Right cardiac atrium (tissue), 5 donors: ENCODE measurements around the gene LDLRAD2. TPM values are rescaled to one million over a fixed set of nuclear protein-coding genes. Genes with fewer than 3 reads are reported as not detected.
"Not testable (repeated sequence)": the region's sequence is repeated elsewhere in the genome, so short reads cannot be mapped to it uniquely, and the experiment has no call there.

Experiments
- ATAC-seq, 2 donors: fragments of 200-7000 bp; cut with Tn5 transposase; one replicate each; pipeline versions ENCODE4 v1.8.0 to v1.9.1; 2020; ENCODE audit warnings: moderate library complexity in 2 of 2, mild to moderate bottlenecking in 1 of 2
- DNase-seq, 3 donors: peaks; one replicate each; pipeline ENCODE4 v3.0.0-alpha.2; 2020
- H3K27ac ChIP-seq: one replicate; pipeline ENCODE4 v1.5.1; 2013; ENCODE audit warnings: mild to moderate bottlenecking, low read length, control low read depth, moderate library complexity
- H3K27me3 ChIP-seq: one replicate; pipeline ENCODE4 v1.6.1; 2013; ENCODE audit not compliant: control insufficient read depth, insufficient read depth
- H3K4me1 ChIP-seq: one replicate; pipeline ENCODE4 v1.6.1; 2013; ENCODE audit warnings: low read length; ENCODE audit not compliant: control insufficient read depth, insufficient read depth
- H3K4me3 ChIP-seq: one replicate; pipeline ENCODE4 v1.5.1; 2013; ENCODE audit warnings: low read length, control low read depth
- H3K9me3 ChIP-seq: one replicate; pipeline ENCODE4 v1.6.1; 2013; ENCODE audit warnings: low read length; ENCODE audit not compliant: control insufficient read depth
- WGBS: extraction: QIAGEN DNeasy Blood & Tissue Kit; methylation state at CpG from one replicate; pipeline ENCODE4 v1.1.7; 2013; 5-methylcytosine and 5-hydroxymethylcytosine counted together
- intact Hi-C, 4 donors: fragments of 100-400 bp; cut with DNase I; formaldehyde crosslinking; loops; one replicate each; pipeline versions ENCODE4 v1.11.0 to v1.14.0; 2022 to 2023
- long read RNA-seq, 4 donors: library from polyadenylated mRNA; unstranded; transcript quantifications; one replicate each; pipeline ENCODE4 v2.0.0, GENCODE V29; 2020 to 2021
- polyA plus RNA-seq: library from polyadenylated mRNA; stranded (reverse); fragments of 200-250 nt; gene quantifications from one replicate; pipeline ENCODE4 v1.2.3, GENCODE V29; 2013
- total RNA-seq, 4 donors: library from RNA; stranded (reverse); fragmentation: NEBNext Ultra II Directional; extraction: Animal tissue kit (Norgen Biotek cat#: 25700); gene quantifications; one replicate each; pipeline ENCODE4 v1.2.1, GENCODE V29; 2021
- donor health status: healthy with polysubstance abuse.
- donor health status: DM: no; HTN: yes; CAD: no.
- donor health status: DM: no; HTN: no; CAD: no.
- donor health status: DM: no; HTN: yes; CAD: no; lungs with severe emphysema.
- donor health status: DM: yes; HTN: yes; CAD: no.

LDLRAD2 gene
- total RNA-seq (under 1 TPM in 2 of 4 donors, not detected in 2; 0.06 to 0.23 TPM), polyA plus RNA-seq (4.7 TPM)
- long read RNA-seq, donor 1, partial matches to known transcripts, result 0 of 2 reads
- long read RNA-seq, donor 1, other reads (novel, unspliced or antisense), result 2 of 2 reads
- long read RNA-seq, donor 2, result 0 reads
- long read RNA-seq, donor 3, partial matches to known transcripts, result 0 of 1 reads
- long read RNA-seq, donor 3, other reads (novel, unspliced or antisense), result 1 of 1 reads
- long read RNA-seq, donor 4, result 0 reads

GRCh38 chr1:21811875-21812305 lies at the start of gene LDLRAD2:
LDLRAD2 (plus strand) TSS chr1:21812265; CDS start chr1:21812452, 187 bp downstream.
- intact Hi-C loops, result loop anchor here in 1 of 4 donors (2.0 kb wide), 1 partner anchor 27 kb away; no protein-coding TSS in a partner anchor
- no peak for DNase-seq

GRCh38 chr1:21763236-21763635 lies 48.8 kb upstream of the LDLRAD2 start:
- WGBS, result 89% methylated on average over 10 of the region's 10 CpGs
- Histone ChIP-seq H3K4me3 (no peak overlapping the region), H3K27ac (peak overlapping the region; percentile 50), H3K9me3 (no peaks in the 10 kb centered on the region), H3K4me1 (peaks cover 6% of the 10 kb centered on the region), H3K27me3 (no peaks in the 10 kb centered on the region)
- DNase-seq (no peak), ATAC-seq (no peak)
- intact Hi-C loops, result no loop called here

More at GRCh38 chr1:21811875-21812305, at the start of gene LDLRAD2:
- no peaks in the 10 kb centered on the region for H3K27me3 ChIP-seq
- H3K9me3 ChIP-seq, result no peaks in the 10 kb centered on the region
- H3K4me1 ChIP-seq, result no peaks in the 10 kb centered on the region
- no peak within 1 kb of the TSS for H3K4me3 ChIP-seq
- H3K27ac ChIP-seq, result no peak within 1 kb of the TSS
- 56% methylated on average over 2 of the region's 2 CpGs for WGBS
- ATAC-seq, result peak; percentile 8 to 13

- no peaks in the 10 kb centered on the region for H3K27me3 ChIP-seq
- WGBS, result 59% methylated on average over 7 of the region's 7 CpGs
- H3K4me1 ChIP-seq, result peaks cover 8% of the 10 kb centered on the region
- DNase-seq, result no peak
- peak overlapping the region; percentile 74 for H3K27ac ChIP-seq
- no peaks in the 10 kb centered on the region for H3K9me3 ChIP-seq
- no peak overlapping the region for H3K4me3 ChIP-seq
- ATAC-seq, result peak; percentile 23 to 24
- intact Hi-C loops, result no loop called here
Observed at GRCh38 chr1:21763694-21764419, 48.2 kb upstream of the LDLRAD2 start.

- H3K4me3 ChIP-seq, result no peak overlapping the region
- no peaks in the 10 kb centered on the region for H3K9me3 ChIP-seq
- H3K4me1 ChIP-seq, result peaks cover 8% of the 10 kb centered on the region
- no peaks in the 10 kb centered on the region for H3K27me3 ChIP-seq
- intact Hi-C loops, result no loop called here
- peak overlapping the region; percentile 89 for H3K27ac ChIP-seq
- peak in 2 of 3 donors; percentile 78 to 83 for DNase-seq
- peak; percentile 83 to 85 for ATAC-seq
- WGBS, result 45% methylated on average over 13 of the region's 13 CpGs
Observed at GRCh38 chr1:21764615-21765423, 47.2 kb upstream of the LDLRAD2 start.

- 85% methylated on average over 4 of the region's 4 CpGs for WGBS
- DNase-seq (no peak), ATAC-seq (no peak)
- H3K27me3 ChIP-seq, result no peaks in the 10 kb centered on the region
- no peak overlapping the region for H3K27ac ChIP-seq
- no peak overlapping the region for H3K4me3 ChIP-seq
- no peaks in the 10 kb centered on the region for H3K9me3 ChIP-seq
- intact Hi-C loops, result no loop called here
- H3K4me1 ChIP-seq, result peaks cover 7% of the 10 kb centered on the region
Observed at GRCh38 chr1:21766210-21766609, 45.9 kb upstream of the LDLRAD2 start.

- ATAC-seq, H3K27me3 ChIP-seq, H3K9me3 ChIP-seq, intact Hi-C loops, H3K4me1 ChIP-seq, DNase-seq, H3K27ac ChIP-seq, H3K4me3 ChIP-seq: not testable (repeated sequence)
- 97% methylated on average over 8 of the region's 8 CpGs for WGBS
Observed at GRCh38 chr1:21767106-21767505, 45.0 kb upstream of the LDLRAD2 start.

- WGBS, result 98% methylated on average over 2 of the region's 2 CpGs
- DNase-seq, result no peak
- no peak for ATAC-seq
- H3K9me3 ChIP-seq, result no peaks in the 10 kb centered on the region
- H3K4me1 ChIP-seq, result peaks cover 5% of the 10 kb centered on the region
- intact Hi-C loops, result no loop called here
- H3K27ac ChIP-seq, result no peak overlapping the region
- no peaks in the 10 kb centered on the region for H3K27me3 ChIP-seq
- H3K4me3 ChIP-seq, result no peak overlapping the region
Observed at GRCh38 chr1:21770201-21770600, 41.9 kb upstream of the LDLRAD2 start.

- H3K9me3 ChIP-seq, intact Hi-C loops, ATAC-seq, H3K4me3 ChIP-seq, H3K4me1 ChIP-seq, H3K27me3 ChIP-seq, H3K27ac ChIP-seq, DNase-seq: not testable (repeated sequence)
- 96% methylated on average over 9 of the region's 9 CpGs for WGBS
Observed at GRCh38 chr1:21770602-21771001, 41.5 kb upstream of the LDLRAD2 start.

- DNase-seq, intact Hi-C loops, H3K9me3 ChIP-seq, H3K4me3 ChIP-seq, ATAC-seq, H3K4me1 ChIP-seq, H3K27ac ChIP-seq, H3K27me3 ChIP-seq: not testable (repeated sequence)
- 88% methylated on average over 10 of the region's 10 CpGs for WGBS
Observed at GRCh38 chr1:21771672-21772071, 40.4 kb upstream of the LDLRAD2 start.

GRCh38 chr1:21773585-21773984 lies 38.5 kb upstream of the LDLRAD2 start:
- Histone ChIP-seq H3K4me1 (peaks cover 6% of the 10 kb centered on the region), H3K27ac (no peak overlapping the region), H3K4me3 (no peak overlapping the region), H3K27me3 (no peaks in the 10 kb centered on the region), H3K9me3 (no peaks in the 10 kb centered on the region)
- intact Hi-C loops, result no loop called here
- DNase-seq, result no peak
- 60% methylated on average over 3 of the region's 3 CpGs for WGBS
- ATAC-seq, result no peak
